NCI-H1694 treated with DMSO at 0.1 percent for 48 hours (cell line): Measurements from ENCODE around the gene VAMP5.
"Not testable (repeated sequence)": the region's sequence is repeated elsewhere in the genome, so short reads cannot be mapped to it uniquely, and the experiment has no call there.

Source experiments
- DNase-seq: peaks from one replicate; lab custom pipeline; 2025; lab: John Stamatoyannopoulos, UW

Gene VAMP5

DNA sequence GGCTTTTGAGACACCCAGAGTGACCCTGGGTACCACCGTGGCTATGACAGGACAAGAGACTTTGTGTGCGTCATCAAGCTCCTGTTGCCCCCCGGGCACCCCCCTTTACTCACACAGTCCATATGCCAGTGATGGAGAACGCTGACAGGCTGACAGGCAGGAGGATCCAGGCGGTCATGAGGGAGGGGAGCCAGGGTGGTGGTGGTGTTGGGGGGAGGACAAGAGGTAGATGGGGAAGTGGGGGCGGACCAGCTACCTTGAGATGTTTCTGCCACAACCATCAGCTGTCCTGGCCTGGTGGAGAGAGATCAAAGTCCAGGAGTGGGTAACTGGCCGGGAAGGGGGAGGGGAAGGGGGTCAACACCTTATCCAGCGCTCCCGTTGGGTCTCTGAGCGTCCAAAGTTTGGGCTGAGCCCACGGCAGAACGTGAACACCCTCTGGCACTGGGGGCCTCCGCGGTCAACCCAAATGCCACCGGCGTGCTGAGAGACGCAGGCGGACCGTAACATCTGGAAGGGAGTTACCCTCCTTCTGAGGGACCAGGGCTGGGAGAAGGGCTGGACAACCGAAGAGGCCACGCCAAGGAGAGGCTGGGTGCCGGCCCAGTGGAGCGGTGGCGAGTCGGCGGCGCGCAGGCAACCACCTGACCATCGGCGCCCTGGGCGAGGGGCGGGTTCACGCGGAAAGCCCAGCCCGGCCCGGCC is 17.7 kb downstream of the VAMP5 start:
- DNase-seq, result no peak

DNA sequence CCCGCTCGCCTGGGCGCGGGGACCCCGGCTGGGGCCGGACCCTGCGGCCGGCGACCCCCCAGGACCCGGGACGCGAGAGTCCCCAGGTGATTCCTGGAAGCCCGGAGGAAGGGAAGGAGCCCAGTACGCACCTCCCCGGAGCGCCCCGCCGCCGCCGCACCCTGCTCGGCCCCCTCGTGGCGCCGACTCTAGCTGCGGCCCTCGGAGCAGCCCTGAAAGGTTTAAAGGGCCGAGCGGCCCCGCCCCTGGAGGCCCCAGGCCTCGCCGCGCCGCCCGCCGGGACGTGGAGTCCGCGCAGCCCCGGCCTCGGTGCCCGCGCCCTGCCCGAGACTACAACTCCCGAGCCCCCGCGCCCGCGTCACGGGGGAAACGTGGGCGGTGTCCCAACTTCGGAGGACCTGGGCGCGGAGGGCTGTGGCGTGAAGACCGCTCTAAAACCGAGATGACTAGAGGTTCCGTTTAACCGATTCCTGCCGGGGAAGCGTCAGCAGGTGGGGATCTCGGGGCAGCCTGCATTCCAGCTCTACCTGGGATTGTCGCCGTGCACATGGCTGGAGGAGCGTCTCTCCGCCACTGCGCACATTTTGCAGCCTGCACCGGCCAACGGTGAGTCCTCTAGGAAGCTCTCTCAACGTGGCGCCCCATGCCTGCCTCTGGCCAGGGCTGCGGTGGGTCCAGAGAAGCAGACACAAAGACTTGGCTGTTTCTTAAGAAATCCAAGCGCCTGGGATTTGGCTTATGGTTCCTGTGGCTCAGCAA is 18.4 kb downstream of the VAMP5 start, which contains the start of gene TMEM150A:
Gene TMEM150A (minus strand): TSS at position 223 of the 759 bp plus-strand sequence. CDS start 750 bp downstream, outside the sequence.
- peak; percentile 77 for DNase-seq

DNA sequence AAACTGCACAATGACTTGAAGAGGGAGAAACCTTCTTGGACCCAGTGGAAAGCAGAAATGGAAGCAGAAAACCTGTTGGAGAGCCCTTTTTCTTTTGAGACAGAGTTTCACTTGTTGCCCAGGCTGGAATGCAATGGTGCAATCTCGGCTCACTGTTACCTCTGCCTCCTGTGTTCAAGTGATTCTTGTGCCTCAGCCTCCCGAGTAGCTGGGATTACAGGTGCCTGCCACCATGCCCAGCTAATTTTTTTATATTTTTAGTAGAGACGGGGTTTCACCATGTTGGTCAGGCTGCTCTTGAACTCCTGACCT is 19.9 kb downstream of the VAMP5 start:
- DNase-seq, result not testable (repeated sequence)

DNA sequence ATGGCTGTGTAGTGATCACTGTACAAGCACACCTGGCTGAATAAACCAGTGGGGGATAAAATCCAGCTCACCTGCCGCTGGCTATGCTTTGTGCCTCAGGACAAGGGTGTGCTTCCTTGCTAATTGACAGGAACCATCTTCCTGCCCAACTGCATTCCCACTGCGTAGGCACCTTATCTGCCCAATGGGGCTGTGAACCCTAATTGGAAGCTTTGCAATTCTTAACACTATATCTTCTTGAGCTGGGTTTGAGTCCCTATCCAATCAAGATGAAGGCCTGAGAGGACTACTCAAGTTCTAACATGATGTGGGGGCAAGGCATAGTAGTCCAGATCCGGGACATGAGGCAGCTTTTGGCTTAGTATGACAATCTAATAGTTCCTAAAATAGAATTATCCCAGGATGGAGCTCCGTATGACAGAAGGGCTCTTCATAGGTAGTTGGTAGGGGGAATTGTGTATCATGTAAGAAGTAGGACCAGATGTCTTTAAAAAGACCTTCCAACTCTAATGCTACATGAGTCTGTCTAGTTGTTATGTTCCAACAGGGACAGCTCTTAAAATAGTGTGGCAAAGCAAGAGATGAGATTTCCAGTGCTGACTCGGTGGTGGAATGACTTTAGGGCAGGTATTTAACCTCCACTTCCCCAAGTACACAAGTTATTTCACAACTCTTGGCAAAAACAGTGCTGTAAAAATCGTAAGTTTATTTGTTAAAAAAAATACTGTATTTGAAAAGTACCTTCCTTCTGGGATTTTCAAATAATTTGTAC is 20.5 kb downstream of the VAMP5 start:
- DNase-seq, result no peak

DNA sequence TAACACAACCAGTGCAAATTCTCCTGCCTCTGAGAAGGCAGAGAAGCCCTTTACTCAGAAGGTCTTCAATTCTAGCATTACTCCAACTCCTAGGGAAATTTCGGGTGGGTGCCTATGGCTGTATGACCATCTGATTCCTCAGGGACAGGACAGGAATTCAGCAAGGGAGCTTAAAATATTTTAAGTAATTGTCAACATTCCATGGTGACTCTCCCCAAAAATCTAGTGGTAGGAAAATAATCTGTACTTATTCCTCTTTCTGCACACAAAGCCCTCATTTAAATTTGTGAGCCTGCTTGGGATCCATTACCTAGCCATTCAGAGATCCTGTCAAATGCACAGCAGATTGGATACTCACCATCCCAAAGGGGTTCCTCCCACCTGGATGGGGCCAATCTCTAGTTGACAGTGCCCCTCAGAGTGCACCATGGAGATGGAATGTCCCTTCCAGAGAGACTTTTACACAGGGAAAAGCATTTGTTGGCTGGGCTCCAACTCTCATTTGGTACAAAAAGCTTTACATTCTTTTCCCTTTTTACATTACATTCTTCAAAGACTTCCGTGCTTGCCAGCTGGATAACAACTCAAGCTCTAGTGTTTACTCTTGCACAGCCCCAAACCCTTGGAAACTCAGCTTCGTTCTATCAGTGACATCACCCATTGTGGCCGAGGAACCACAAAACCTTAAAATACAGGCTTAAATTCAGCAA is 21.3 kb downstream of the VAMP5 start:
- no peak for DNase-seq

DNA sequence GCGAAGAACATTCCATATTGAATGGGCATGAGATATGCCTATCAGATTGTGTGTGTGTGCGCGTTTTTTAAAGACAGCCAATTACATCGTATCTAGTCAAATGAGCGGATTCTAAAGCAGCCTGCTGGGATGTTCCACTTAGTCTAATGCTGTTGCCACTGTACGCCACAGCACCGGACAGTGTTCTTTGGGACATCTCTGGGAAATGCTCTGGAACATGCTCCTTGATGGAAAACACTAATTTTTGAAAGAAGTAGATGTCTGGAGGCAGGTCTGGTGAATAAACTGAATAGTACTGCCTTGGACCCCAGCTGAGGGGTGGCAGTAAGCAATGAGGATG is 21.9 kb downstream of the VAMP5 start:
- no peak for DNase-seq

DNA sequence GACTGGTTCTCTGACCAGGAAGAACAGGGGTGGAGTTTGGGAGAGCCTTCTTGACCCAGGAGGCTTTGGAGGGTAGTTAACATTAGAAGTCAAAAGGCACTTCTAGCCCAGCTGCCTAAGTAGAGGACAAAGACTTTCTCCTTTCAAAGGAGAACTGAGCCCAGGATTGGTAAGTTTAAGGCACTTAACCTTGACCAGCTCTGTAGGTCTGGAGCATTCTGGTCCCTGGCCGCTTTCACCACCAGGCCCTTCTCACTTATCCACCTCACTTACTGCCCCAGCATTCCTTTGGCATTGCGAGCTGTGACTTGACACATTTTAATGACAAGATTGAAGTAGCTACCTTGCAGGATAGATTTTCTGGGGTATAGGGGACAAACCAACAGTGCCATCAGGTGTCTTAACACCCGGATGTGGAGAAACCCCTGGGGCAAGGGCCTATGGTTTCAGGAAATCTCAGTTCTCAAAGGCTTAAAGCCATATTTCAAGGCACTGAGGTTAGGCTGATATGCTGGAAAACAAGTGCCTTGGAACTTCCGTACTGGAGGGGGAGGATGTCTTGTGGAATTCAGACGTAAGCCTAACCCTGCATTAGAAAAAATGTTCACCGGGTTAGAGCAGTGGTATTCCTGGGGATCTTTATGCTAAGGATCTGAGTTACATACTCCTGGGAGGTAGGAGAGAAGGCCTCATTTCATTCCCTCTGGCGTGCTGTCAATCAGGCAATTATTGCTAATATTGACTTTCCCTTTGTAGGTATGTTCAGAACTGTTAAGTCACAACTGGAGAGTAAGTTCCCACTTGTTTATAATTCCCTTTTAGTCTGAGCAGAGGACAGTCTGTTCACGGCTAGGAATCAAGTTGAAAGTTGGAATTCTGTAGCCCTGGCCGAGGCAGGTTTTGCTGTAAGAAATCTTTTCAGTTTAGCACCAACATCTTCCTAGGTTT is 23.3 kb downstream of the VAMP5 start:
- DNase-seq, result no peak

DNA sequence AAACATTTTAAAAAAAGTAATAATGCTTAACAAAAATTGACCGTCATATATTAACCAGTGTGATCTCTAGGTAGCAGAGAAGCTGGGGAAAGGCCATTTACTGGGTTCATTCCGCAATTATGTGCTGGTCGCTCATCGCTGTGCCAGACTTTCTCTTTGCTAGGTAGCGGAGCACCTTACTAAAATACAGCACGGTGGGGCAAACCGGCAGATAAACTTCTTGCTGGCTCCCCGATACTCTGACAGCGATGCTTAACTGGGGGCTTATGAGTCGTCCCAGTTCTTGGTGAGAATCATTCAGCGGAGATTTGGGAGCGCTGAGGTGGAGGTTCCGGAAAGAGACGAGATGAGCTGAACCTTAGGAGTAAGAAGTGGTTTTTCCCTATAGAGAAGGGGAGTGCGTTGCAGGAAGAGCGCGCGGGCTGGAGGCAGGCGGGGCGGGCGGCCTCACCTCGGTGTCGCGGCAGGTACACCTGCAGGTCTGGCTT is 27.0 kb downstream of the VAMP5 start:
- no peak for DNase-seq

DNA sequence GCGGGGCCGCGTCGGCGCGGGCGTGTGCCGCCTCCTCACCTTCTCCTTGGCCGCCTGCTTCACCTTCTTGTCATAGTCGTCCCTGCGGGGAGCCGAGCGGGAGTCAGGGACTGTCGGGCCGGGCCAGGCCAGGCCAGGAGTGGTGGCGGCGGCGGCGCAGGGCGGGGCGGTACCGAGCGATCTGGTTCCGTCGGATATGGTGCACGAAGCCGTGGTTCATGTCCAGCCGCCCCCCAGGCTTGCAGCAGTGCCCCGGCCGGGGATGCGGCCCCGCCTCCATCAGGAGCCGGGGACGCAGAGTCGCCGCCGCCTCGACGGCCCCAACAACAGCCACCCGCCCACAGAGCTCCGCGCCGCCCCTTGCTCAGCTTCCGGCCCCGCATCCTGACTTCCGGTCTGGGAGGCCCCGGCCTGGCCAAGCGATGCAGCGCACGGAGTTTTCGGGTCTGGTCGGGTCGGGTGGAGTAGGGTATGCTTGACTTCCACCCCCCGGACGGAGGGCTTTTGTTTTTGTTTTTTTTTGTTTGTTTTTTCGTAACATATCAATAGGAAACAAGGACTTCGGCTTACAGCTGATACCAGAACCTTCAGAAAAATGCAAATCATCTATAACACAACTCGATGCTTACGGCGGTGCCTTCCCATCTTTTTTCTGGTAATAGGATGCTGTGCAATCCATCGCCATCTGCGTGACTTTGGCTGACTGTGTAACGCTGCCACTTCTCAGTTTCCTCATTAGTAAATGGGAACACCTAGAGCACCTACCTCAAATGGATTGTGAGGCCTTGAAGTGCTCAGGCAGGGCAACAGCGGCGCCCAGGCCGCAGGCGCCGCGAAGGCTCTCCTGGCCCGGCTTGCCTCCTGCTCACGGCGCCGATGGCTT is 27.7 kb downstream of the VAMP5 start, which contains the start of gene C2orf68:
Gene C2orf68 (minus strand): TSS at position 362 of the 883 bp plus-strand sequence. CDS start 82 bp downstream, at position 280.
- peak; percentile 83 for DNase-seq

DNA sequence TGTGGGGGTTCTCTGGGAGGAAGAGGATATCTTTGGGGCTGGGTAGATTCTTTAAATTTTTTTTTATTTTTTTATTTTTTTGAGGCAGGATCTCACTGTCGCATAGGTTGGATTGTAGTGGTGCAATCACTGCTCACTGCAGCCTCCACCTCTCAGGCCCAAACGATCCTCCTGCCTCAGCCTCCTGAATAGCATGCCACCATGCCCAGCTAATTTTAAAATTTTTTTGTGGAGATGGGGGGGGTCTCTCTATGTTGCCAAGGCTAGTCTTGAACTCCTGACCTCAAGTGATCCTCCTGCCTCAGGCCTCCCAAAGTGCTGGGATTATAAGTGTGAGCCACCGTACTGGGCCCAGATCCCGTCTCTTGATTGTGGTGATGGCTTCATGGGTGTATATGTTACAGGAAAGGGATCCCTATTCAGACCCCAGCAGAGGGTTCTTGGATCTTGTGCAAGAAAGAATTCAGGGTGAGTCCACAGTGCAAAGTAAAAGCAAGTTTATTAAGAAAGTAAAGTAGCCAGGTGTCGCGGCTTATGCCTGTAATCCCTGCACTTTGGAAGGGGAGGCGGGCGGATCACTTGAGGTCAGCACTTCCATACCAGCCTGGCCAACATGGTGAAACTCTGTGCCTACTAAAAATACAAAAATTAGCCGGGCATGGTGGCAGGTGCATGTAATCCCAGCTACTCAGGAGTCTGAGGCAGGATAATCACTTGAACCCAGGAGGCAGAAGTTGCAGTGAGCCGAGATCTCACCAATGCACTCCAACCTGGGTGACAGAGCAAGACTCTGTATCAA is 29.7 kb downstream of the VAMP5 start:
- no peak for DNase-seq

DNA sequence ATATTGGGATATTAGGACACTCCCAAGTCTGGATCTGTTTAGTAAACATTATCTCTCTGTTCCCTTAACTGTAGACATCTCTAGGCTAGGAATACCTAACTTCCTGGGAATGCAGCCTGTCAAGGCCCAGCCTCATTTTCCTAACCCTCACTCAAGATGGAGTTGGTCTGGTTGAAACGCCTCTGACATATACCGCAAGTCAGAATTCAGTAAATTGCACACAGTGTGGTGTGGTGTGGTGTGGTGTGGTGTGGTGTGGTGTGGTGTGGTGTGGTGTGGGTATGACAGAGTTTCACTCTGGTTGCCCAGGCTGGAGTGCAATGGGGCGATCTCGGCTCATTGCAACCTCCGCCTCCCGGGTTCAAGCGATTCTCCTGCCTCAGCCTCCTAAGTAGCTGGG is 30.5 kb downstream of the VAMP5 start:
- DNase-seq, result not testable (repeated sequence)

DNA sequence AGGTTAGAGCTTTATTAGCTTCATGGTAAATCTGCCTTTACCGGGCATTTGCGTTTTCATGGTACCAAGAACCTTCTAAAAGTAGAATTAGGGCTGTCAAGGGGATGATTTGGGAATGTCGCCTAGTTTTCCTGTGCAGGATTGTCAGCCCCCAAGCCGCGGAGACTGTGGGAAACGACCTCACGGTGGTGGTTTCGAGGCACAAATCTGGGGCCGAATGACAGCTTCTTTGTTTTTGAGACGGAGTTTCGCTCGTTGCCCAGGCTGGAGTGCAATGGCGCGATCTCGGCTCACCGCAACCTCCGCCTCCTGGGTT is 31.1 kb downstream of the VAMP5 start:
- no peak for DNase-seq

DNA sequence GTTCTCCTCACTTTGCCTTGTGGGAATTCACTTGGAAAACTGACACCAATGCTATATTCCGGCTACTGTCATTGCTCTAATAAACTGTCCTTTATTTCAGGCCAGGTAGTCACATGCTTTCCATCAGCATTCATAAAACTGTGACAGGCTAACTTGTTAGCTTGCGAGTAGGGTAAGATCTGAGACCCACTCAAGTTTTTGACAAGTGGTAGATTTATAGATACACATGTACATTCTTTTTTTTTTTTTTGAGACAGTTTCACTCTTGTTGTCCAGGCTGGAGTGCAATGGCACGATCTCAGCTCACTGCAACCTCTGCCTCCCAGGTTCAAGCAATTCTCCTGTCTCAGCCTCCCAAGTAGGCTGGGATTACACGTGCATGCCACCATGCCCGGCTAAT is 33.5 kb downstream of the VAMP5 start:
- not testable (repeated sequence) for DNase-seq

DNA sequence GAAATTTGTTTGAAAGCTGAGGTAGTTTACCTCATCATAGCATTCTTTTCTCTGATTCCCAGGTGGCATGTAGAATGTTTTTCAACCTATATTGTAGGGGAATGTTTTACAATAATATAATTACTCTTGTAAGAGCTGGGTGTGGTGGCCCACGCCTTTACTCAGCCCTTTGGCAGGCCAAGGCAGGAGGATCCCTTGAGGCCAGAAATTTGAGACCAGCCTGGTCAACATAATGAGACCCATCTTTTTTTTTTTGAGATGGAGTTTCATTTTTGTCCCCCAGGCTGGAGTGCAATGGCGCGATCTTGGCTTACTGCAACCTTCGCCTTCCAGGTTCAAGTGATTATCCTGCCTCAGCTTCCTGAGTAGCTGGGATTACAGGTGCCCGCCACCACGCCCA is 35.4 kb downstream of the VAMP5 start:
- no peak for DNase-seq

DNA sequence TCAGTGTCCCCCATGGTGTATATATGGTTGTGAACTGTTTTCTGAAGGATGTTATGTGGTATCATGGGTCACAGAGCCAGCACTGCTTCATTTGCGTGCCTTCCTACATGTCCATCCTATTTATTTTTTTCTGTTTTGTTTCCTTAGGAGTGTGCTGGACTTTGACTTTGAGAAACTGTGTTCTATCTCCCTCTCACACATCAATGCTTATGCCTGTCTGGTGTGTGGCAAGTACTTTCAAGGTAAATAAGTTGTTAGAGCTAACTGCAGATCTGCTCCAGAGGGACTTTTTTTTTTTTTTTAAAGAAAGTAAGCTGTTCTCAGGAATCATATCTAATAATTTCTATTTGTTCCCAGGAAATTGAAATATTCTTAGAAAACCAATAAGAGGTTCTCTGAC is 37.1 kb downstream of the VAMP5 start:
- DNase-seq, result no peak

DNA sequence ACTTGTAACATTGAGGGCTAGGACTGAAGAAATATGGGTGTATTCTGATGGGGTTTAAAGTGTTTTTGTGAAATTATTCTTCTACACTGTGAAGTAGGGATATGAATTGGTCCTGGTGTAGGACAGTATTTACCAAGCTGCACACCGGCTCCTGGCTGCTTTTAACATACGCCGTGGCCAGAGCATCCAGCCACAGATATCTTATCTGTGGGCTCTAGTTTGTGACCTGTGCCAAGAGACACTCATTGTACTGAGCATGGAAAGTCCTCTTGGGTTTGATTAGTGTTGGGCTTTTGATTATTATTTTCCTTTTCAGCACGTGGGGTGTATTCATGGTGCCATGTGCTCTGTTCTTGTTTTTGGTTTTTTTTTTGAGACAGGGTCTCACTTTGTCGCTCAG is 39.8 kb downstream of the VAMP5 start:
- no peak for DNase-seq

DNA sequence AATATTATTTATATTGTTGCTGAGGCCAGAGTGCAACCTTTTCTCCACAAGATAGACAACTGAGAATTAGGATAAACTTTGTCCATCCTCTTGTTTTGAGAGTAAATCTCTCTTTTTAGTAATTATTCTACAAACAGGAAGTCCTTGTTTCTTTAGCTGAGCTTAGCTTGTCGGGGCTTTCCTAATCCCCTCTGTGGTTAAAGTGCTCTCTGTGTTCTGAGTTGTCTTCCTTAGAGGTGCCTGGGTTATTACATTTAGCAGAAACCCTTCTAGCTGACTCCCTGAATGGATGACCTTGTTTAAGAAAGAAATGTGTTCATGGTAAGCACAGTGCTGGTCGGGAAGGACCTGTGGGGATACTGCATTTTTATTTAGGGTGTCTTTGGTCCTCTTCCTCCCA is 44.4 kb downstream of the VAMP5 start:
- no peak for DNase-seq

DNA sequence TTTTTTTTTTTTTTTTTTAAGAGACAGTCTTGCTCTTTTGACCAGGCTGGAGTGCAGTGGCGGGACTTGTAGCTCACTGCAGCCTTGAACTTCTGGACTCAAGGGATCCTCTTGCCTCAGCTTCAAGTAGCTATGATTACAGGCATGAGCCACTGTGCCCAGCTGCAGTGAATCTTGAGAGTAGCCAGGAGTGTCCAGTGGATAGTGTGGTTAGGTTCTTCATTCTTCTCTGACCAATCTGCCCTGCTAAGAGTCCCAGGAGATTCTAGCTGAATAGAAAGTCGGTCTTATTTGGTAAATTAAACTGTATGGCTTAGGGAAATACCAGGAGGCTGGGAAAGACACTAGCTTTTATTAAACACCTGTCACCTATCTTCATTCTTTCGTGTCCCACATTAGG is 47.1 kb downstream of the VAMP5 start:
- DNase-seq, result no peak

DNA sequence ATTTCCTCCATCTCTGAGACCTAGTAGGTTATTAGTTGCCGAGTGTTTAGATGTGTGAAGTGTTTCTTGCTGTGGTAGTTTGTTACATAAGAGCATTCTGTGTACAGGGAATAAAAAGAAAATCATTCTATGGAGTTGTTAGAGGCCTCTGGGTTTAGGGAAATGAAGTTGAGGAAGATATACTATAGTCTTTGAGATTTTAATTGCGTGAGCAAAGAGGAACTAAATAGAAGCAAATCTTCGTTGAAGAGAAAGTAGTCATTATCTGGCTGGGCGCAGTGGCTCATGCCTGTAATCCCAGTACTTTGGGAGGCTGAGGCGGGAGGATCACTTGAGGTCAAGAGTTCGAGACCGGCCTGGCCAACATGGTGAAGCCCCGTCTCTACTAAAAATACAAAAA is 50.8 kb downstream of the VAMP5 start:
- no peak for DNase-seq
